ENCODE results near the gene RERG.

The RERG gene

DNA sequence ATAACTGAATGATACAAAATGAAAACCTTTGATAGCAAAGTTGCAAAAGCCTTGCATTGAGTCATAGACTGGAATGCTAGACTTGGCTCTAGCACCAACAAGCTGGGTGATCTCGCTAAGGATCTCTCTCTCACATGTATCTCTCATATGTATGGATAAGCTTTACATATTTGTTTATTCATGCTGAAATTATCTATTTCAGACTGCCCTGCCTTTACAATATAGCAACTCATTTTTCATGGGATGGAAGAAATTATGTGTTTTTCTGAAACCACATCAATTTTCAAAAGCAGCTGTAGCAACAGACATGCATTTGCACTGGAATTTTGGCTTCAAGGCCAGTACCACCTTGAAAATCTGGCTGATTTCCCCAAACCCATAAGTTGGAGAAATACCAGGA lies 11.4 kb downstream of the RERG start:
- TF ChIP-seq, protein P1, sequence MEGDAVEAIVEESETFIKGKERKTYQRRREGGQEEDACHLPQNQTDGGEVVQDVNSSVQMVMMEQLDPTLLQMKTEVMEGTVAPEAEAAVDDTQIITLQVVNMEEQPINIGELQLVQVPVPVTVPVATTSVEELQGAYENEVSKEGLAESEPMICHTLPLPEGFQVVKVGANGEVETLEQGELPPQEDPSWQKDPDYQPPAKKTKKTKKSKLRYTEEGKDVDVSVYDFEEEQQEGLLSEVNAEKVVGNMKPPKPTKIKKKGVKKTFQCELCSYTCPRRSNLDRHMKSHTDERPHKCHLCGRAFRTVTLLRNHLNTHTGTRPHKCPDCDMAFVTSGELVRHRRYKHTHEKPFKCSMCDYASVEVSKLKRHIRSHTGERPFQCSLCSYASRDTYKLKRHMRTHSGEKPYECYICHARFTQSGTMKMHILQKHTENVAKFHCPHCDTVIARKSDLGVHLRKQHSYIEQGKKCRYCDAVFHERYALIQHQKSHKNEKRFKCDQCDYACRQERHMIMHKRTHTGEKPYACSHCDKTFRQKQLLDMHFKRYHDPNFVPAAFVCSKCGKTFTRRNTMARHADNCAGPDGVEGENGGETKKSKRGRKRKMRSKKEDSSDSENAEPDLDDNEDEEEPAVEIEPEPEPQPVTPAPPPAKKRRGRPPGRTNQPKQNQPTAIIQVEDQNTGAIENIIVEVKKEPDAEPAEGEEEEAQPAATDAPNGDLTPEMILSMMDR (conservative IDR thresholded peaks at IDR 0.05; ENCODE audit: control insufficient read depth, insufficient read depth, low read depth, low read length): no peak
- peak; percentile 86 for DNase-seq (ENCODE audit: low read depth)
- no peak overlapping the region for H3K4me3 ChIP-seq (ENCODE audit: control insufficient read depth, low read depth, low read length)

DNA sequence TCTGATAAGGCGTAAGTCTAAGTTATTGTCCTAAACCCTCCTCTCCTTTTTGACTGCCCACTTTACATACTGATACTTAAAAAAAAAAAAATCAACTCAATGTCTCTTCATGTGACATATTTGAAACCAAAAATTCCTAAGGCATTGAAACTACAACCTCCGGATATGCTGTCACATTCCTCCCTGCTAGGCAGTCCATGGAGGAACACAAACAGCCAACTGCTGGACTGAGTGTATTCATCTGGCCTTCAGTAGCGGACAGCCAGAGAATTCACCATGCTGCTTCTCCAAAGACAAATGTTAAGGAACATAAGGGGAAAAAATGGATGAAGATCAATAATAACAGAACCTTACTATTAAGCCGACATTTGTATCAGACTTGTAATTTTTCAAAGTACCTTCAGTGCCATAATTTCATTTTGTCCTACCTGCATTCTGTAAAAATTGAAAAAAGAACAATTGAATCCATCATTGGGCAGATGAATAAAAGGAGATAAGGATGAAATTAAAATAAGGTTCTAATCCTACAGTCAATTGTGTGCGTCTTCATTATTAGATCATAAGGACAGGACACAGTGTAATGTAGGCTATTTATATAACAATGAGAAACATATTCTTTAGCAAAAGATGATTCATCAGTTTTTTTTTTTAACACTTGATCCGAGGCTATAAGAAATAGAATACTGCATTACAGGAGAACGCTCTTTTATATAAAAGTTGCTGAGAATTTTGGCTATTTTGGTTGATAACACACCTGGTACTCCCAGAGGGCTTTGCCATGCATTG lies 12.2 kb downstream of the RERG start:
- TF ChIP-seq, protein P1 (conservative IDR thresholded peaks at IDR 0.05; ENCODE audit: control insufficient read depth, insufficient read depth, low read depth, low read length): no peak
- DNase-seq (ENCODE audit: low read depth): peak; percentile 48
- no peak overlapping the region for H3K4me3 ChIP-seq (ENCODE audit: control insufficient read depth, low read depth, low read length)

DNA sequence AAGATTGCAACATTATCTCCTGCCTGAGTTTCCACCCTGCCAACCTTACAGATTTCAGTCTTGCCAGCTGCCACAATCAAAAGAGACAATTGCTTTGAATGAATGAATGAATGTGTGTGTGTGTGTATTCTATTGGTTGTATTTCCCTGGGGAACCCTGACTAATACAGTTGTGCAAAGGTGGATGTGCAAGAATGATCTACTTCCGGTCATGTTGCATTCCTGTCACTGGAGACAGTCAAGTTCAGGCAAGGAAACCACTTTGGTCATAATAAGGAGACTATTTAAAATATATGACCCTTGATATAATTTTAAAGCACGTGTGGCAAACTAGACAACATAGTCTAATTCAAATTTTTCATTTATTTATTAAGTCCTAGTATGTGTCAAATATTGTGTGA lies 13.1 kb downstream of the RERG start:
- H3K4me3 ChIP-seq (ENCODE audit: control insufficient read depth, low read depth, low read length): no peak overlapping the region
- TF ChIP-seq, protein P1 (conservative IDR thresholded peaks at IDR 0.05; ENCODE audit: control insufficient read depth, insufficient read depth, low read depth, low read length): peak; percentile 43
- peak; percentile 58 for DNase-seq (ENCODE audit: low read depth)

DNA sequence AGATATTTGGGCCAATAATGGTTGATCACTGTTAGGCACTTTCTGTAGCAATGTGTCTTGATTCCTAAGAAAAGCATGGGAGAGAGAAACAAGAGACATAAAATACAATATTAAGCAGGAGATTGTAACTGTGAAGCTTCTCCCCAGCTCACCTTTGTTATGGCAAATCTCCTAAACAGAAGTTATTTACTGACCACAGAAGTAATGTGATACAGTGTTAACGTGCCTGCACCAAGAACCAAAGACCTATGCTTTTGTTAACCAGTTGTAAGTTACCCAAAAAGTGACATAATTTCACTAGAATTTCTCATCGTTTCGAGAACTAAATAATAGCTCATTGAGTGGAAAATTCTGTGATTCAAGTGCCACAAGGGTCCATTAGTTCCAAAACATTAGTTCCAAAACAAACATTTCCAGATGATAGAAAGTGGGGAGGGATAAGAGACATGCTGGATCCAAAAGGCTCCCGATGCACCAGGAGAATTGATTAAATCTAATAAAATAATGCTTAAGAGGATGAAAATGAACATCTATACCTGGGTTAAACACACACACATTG lies 14.3 kb downstream of the RERG start:
- no peak for DNase-seq (ENCODE audit: low read depth)
- no peak overlapping the region for H3K4me3 ChIP-seq (ENCODE audit: control insufficient read depth, low read depth, low read length)
- TF ChIP-seq, protein P1 (conservative IDR thresholded peaks at IDR 0.05; ENCODE audit: control insufficient read depth, insufficient read depth, low read depth, low read length): no peak

DNA sequence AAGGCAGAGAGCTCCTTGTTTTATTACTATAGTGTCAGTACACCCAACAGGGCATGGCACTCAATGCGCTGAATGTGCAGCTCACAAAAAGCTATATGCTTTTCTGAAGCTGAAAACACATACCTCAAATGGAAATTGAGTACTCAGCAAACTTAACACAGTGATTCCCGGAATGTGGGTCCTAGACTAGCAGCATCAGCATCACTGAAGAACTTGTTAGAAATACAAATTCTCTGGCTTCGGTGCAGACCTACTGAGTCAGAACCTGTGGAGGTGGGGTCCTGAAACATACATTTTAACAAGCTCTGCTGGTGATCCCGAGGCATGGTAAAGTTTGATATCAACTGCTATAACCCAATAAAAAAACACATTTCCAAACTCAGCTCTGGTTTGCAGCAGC lies 14.9 kb downstream of the RERG start:
- TF ChIP-seq, protein P1 (conservative IDR thresholded peaks at IDR 0.05; ENCODE audit: control insufficient read depth, insufficient read depth, low read depth, low read length): no peak
- no peak overlapping the region for H3K4me3 ChIP-seq (ENCODE audit: control insufficient read depth, low read depth, low read length)
- DNase-seq (ENCODE audit: low read depth): no peak

DNA sequence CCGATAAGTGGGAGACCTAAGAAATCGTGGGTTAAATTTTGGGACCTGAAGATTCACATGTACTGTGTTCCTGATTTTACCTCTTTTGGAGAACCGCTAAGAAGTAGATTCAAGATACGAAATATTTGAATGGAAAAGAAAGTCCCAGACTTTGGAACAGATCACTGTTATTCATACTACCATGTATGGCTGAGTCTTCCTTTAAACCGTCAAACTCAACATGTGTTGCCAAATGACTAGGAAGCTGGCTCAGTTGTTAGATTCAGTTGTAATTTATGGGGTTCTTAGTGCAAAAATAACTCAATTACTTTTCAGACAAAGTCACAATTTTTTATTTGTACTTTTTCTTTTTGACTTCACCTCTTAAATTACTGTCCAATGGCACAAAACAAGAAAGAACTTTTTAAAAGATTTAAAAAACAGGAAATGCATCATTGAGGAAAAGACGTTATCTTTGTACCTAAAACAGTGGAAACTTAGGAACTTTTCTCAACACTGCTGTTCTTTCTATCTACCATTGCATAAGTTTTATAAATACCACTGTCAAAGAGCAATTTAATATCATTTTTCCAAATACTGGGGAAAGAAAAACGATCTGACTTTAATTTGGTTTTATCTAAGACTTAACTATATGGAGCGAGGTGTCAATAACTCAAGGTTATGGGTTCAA lies 15.7 kb downstream of the RERG start:
- peak; percentile 71 for DNase-seq (ENCODE audit: low read depth)

More for the DNA sequence above, 15.7 kb downstream of the RERG start:
- TF ChIP-seq, protein P1 (conservative IDR thresholded peaks at IDR 0.05; ENCODE audit: control insufficient read depth, insufficient read depth, low read depth, low read length): no peak
- no peak overlapping the region for H3K4me3 ChIP-seq (ENCODE audit: control insufficient read depth, low read depth, low read length)
